Activated T-cell treated with anti-CD3 and anti-CD28 coated beads, Interleukin-2, amount 50 U/mL, for 4 hours (primary cell): ENCODE data around the gene CLEC9A. TPM values are rescaled to one million over a fixed set of nuclear protein-coding genes. Genes with fewer than 3 reads are reported as not detected.

Experiments used
- ATAC-seq, 2 donors: fragments of 200-7000 bp; cut with Tn5 transposase; one replicate each; pipeline ENCODE4 v1.10.0; 2021
- DNase-seq: peaks from one replicate; pipeline ENCODE4 v3.0.0-alpha.2; 2020
- H3K27me3 Mint-ChIP-seq: one replicate; pipeline ENCODE4 v1.8.0; 2021; ENCODE audit warnings: low read depth, mixed read lengths
- H3K36me3 Mint-ChIP-seq: one replicate; pipeline ENCODE4 v1.8.0; 2022; ENCODE audit warnings: mixed read lengths; ENCODE audit not compliant: insufficient read depth
- H3K4me1 Mint-ChIP-seq: one replicate; pipeline ENCODE4 v1.8.0; 2021; ENCODE audit warnings: low read depth, mixed read lengths
- H3K4me3 Mint-ChIP-seq: one replicate; pipeline ENCODE4 v1.8.0; 2021; ENCODE audit warnings: mild to moderate bottlenecking, moderate library complexity, mixed read lengths
- H3K9me3 Mint-ChIP-seq: one replicate; pipeline ENCODE4 v1.8.0; 2021; ENCODE audit warnings: mixed read lengths
- total RNA-seq, 3 donors: library from RNA; stranded (reverse); gene quantifications; one replicate each; pipeline ENCODE4 v1.2.1, GENCODE V29; 2021

Gene CLEC9A
- total RNA-seq, 3 donors from 2014 or later: not detected

DNA sequence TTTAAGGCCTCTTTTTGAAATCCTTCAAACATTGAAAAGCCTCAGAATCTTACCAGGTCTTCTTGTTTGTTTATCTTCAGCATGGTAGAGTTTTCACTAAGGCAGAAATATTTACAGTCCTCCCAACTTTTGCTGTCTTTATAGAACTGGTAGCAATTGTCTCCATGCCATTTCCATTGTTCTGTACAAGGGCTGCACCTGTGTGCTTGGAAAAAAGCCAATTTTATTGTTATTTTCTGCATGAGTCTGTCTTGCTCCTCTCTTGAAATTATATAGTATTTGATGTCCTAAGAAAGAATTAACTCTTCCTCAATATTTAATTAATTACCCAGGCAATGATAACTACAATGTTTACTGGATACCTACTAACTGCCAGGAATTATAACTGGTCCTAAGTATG is 45.0 kb downstream of the CLEC9A start:
- H3K36me3 Mint-ChIP-seq: no peaks in the 10 kb centered on the region
- H3K9me3 Mint-ChIP-seq: no peaks in the 10 kb centered on the region
- DNase-seq (no peak), ATAC-seq (no peak)
- H3K4me3 Mint-ChIP-seq: no peak overlapping the region
- H3K4me1 Mint-ChIP-seq: no peaks in the 10 kb centered on the region
- H3K27me3 Mint-ChIP-seq: peaks cover 18% of the 10 kb centered on the region

DNA sequence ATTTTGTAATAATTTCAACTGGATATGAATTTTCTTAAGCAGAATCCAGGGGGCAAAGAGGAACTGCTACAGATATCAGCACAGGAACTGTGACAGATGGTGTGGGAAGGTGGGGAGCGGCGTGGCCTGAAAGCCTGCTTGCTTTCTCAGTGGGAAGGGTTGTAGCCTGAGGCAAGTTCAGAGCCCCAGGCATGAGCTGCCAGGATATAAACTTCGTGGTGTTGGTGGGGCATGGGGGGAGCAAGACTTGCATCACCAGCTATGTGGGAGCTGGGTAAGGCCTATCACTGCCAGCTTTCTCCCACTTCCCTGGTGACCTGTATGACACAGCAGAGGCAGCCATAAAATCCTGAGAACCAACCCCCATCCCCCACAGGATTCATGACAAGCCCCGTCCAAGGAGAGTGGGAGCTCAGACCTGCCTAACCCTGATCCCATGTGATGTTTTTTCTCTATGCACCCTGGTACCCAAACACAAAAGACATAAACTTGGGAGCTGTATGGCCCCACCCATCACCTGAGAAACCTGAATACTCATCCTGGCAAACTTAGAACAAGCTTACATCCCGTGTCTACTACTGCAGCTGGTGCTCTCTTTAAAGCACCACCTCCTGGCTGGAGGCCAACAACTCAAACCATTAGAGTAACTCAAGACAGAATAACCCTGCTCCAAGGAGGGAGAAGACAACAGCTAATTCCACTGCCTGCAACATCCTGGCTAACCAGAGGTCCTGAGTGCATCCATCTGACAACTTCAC is 51.8 kb downstream of the CLEC9A start:
- peaks cover 33% of the 10 kb centered on the region for H3K27me3 Mint-ChIP-seq

DNA sequence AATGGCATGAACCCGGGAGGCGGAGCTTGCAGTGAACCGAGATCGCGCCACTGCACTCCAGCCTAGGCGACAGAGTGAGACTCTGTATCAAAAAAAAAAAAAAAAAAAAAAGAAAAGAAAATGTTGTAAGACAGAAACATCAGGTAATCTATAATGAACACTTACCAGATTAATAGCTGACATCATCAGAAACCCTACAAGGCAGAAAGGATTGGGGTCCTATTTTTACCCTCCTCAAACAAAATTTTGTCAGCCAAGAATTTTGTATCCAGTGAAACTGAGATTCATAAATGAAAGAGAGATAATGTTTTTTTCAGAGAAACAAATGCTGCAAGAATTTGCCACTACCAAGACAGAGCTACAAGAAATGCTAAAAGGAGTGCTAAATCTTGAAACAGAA is 54.3 kb downstream of the CLEC9A start:
- ATAC-seq (no peak), DNase-seq (no peak)
- no peaks in the 10 kb centered on the region for H3K36me3 Mint-ChIP-seq
- H3K9me3 Mint-ChIP-seq: peaks cover 19% of the 10 kb centered on the region
- H3K4me1 Mint-ChIP-seq: no peaks in the 10 kb centered on the region
- H3K4me3 Mint-ChIP-seq: no peak overlapping the region
- H3K27me3 Mint-ChIP-seq: peaks cover 20% of the 10 kb centered on the region

More for the DNA sequence above, 51.8 kb downstream of the CLEC9A start:
- Mint-ChIP-seq H3K9me3 (peaks cover 19% of the 10 kb centered on the region), H3K36me3 (no peaks in the 10 kb centered on the region), H3K4me3 (no peak overlapping the region), H3K4me1 (no peaks in the 10 kb centered on the region)
- no peak for ATAC-seq
- no peak for DNase-seq

DNA sequence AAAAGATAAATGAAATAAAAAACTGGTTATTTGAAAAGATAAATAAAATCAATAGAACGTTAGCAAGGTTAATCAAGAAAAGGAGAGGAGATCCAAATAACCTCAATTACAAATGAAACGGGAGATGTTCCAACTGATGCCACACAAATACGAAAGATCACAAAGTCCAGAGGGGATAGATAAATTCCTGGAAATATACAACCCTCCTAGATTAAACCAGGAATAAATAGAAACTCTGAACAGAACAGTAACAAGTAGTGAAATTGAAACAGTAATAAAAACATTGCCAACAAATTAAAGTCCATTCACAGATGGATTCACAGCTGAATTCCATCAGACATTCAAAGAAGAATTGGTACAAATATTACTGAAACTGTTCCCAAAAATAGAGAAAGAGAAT is 55.9 kb downstream of the CLEC9A start:
- ATAC-seq (no peak), DNase-seq (no peak)
- H3K4me3 Mint-ChIP-seq: no peak overlapping the region
- H3K36me3 Mint-ChIP-seq: no peaks in the 10 kb centered on the region
- H3K4me1 Mint-ChIP-seq: no peaks in the 10 kb centered on the region
- H3K27me3 Mint-ChIP-seq: peaks cover 17% of the 10 kb centered on the region
- peaks cover 19% of the 10 kb centered on the region for H3K9me3 Mint-ChIP-seq

DNA sequence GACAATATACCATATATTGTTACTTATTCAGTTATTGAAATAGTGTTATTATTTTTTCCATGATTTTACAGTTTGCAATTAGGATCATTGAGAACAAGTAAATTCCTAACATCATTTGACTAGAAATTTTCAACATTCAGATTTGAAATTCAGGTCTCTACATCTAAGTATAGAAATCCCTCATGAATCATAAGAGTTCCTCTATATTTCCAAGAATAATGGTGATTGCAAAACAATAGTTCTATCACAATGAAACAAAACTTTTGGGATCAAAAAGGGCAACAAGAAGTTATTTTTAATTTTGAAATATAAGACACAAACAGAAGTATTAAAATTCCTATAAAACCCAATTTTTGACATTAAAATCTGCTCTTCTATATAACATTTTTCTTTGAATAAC is 57.5 kb downstream of the CLEC9A start:
- ATAC-seq (no peak), DNase-seq (no peak)
- H3K4me3 Mint-ChIP-seq: no peak overlapping the region
- peaks cover 16% of the 10 kb centered on the region for H3K9me3 Mint-ChIP-seq
- peaks cover 8% of the 10 kb centered on the region for H3K27me3 Mint-ChIP-seq
- no peaks in the 10 kb centered on the region for H3K4me1 Mint-ChIP-seq
- no peaks in the 10 kb centered on the region for H3K36me3 Mint-ChIP-seq

DNA sequence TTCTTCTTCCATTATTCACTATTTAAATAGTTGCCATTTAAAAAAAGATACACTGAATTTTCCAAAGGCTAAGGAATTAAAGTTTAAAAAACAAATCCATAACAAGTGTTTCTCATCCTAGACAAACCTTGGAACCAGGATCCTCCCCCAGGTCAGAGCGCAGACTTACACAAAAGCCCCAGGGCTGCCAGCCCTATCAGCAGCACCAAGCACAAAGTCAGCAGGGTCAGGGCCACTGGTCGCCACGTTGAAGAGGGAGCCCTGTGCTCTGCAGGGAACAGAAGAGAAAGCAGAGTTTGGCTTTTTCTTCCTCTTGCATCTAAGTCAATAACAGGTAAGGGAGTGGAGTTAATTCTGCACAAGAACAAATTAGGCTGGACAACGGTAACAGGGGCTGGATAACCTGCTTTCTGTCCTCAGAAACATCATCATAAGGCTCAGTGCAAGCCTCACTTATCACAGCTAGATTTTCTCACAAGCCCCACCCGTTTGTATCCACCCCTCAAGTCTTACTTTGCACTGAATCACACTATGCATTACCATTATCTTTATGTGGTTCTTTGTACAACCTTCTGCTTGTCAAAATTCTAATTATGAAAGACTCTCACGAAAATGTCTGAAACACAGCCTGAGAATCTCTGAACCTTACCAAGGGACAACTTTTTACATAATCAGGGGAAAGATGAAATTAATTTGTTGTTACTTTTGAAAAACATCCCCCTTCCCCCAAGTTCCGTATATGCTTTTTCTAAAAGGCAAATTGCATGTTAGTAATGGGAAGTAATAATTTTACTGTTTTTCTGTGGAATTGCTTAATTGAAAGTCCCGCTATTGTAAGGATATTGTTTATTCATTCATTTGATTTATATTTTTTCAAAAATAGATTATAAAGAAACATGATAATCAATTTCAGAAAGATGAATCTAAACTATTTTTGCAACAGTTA is 58.7 kb downstream of the CLEC9A start:
- no peak for ATAC-seq
- Mint-ChIP-seq H3K9me3 (peaks cover 7% of the 10 kb centered on the region), H3K36me3 (no peaks in the 10 kb centered on the region), H3K4me3 (no peak overlapping the region), H3K27me3 (peaks cover 7% of the 10 kb centered on the region), H3K4me1 (no peaks in the 10 kb centered on the region)
- no peak for DNase-seq

DNA sequence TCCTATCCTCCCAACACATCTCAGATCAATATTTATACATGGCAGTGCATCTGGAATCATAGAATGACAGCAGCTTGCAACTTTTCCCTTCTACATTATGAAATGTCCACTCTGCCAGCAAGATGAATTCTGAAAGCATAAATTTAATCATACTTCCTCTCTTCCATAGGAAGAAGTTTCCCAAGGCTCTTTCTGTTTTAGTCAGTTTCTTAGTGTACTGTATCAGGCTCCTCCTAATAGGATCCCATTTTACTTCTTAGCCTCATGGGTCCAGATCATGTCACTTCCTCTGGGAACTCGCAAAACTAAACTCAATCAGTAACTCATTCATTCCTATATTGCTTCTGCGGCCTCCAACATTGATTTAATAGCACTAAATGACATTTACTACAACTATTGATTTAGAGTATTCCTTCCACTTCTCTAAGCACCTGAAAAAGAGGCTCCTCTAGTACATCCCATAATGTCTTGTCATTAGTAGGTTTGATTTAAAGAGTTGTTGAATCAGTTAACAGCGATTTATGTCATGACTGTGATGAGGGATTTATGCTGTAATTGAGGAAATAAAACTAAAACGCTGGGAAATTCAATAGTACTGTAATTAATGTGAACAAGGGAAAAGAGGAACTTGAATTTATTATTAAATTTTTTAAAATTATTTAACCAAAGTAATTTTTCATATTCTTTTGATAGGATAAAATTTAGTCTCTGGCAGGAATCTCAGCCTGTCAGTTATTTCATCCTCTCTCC is 64.3 kb downstream of the CLEC9A start:
- no peaks in the 10 kb centered on the region for H3K9me3 Mint-ChIP-seq
- no peaks in the 10 kb centered on the region for H3K36me3 Mint-ChIP-seq
- no peak for DNase-seq
- H3K4me3 Mint-ChIP-seq: no peak overlapping the region
- peaks cover 5% of the 10 kb centered on the region for H3K27me3 Mint-ChIP-seq
- ATAC-seq: no peak
- no peaks in the 10 kb centered on the region for H3K4me1 Mint-ChIP-seq

DNA sequence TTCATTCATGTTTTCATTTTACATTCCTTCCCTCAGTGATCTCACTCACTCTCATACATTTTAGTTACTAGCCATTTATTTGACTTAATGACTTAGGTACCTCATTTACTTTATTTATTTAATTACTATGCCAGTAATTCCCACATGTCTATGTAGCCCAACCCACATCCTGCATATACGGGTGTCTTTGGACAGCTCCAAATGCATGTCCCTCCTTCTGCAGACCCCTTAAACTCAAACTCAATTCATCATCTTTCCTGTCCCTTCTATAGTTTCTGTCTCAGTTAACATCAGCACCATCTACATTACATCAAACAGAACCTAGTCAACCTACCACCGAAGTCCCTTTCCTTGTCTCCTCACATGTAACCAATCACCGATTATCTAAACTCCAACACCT is 65.5 kb downstream of the CLEC9A start:
- Mint-ChIP-seq H3K27me3 (peaks cover 3% of the 10 kb centered on the region), H3K9me3 (no peaks in the 10 kb centered on the region), H3K4me1 (no peaks in the 10 kb centered on the region), H3K36me3 (no peaks in the 10 kb centered on the region), H3K4me3 (no peak overlapping the region)
- ATAC-seq (no peak), DNase-seq (no peak)

DNA sequence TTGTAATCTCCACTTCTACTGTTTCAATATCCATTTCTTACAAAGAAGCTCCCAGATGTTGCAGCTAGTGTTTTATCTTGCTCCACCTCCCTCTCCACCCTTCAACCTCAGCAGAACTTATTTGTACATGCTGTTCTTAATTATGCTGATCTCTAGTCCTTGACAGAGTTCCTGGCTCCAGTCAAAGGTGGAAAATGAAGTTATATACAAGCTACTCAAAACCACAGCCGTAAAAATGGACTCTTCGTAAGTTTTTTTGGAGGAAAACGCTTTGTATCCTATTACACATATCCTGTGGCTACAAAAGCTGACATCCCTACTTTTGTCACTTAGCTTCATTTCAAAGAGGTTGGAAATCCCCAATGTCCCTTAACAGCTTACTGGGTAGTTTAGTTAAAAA is 67.0 kb downstream of the CLEC9A start:
- no peaks in the 10 kb centered on the region for H3K9me3 Mint-ChIP-seq
- no peak overlapping the region for H3K4me3 Mint-ChIP-seq

DNA sequence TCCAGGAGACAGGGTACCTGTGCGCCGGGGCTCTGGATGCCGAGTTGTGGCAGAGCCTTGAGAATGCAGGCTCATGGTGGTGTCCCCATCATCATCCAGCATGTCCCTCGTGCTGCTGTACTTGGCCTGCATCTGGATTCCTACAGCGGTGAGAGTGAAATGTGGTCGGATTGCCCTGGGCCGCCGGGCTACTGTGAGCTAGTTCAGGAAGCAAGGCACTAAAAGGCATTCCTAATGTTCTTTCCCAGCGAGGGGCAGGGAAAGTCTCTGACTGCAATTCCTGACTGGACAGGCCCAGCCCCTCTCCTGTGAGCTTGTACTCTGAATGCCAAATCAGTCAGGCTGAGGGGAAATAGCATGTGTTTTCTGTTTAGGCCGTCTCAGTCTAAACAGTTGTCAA is 68.3 kb downstream of the CLEC9A start, which contains the start of gene CLEC1A:
CLEC1A (minus strand) TSS at position 195 of the 400 bp plus-strand sequence; CDS start at position 132, 63 bp downstream.
- H3K9me3 Mint-ChIP-seq: peaks cover 6% of the 10 kb centered on the region
- no peaks in the 10 kb centered on the region for H3K36me3 Mint-ChIP-seq
- ATAC-seq: no peak
- H3K27me3 Mint-ChIP-seq: peaks cover 12% of the 10 kb centered on the region
- H3K4me3 Mint-ChIP-seq: no peak within 1 kb of the TSS
- no peak for DNase-seq
- H3K4me1 Mint-ChIP-seq: no peaks in the 10 kb centered on the region

More for the DNA sequence above, 67.0 kb downstream of the CLEC9A start:
- Mint-ChIP-seq H3K36me3 (no peaks in the 10 kb centered on the region), H3K27me3 (peaks cover 8% of the 10 kb centered on the region), H3K4me1 (no peaks in the 10 kb centered on the region)
- DNase-seq (no peak), ATAC-seq (no peak)

DNA sequence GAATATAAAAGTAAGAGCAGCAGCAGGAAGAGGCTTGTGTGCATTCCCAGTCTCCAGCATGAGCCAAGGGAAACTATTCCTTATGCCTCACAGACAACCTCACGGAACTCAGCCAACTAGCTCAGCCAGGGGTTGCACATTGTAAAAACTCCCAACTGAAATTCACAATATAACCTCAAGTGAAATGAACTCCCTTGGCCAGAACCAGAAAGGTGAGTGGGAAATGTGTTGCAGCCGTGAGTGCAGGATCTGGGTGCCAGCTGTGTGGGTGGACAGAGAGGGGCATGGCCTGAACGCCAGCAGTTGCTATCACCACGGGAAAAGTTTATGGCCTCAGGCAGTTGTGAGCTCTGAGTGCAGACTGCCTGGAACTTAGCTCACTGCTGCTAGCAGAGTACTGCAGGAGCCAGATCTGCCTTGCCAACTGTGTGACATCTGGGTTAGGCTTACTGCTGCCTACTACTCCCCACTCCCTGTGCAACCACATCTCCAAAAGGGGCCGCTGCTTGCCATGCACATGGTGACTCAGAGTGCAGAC is 70.6 kb downstream of the CLEC9A start:
- peaks cover 8% of the 10 kb centered on the region for H3K9me3 Mint-ChIP-seq
- peaks cover 20% of the 10 kb centered on the region for H3K27me3 Mint-ChIP-seq
- H3K4me3 Mint-ChIP-seq: no peak overlapping the region
- ATAC-seq (no peak), DNase-seq (no peak)
- H3K36me3 Mint-ChIP-seq: no peaks in the 10 kb centered on the region
- H3K4me1 Mint-ChIP-seq: no peaks in the 10 kb centered on the region

DNA sequence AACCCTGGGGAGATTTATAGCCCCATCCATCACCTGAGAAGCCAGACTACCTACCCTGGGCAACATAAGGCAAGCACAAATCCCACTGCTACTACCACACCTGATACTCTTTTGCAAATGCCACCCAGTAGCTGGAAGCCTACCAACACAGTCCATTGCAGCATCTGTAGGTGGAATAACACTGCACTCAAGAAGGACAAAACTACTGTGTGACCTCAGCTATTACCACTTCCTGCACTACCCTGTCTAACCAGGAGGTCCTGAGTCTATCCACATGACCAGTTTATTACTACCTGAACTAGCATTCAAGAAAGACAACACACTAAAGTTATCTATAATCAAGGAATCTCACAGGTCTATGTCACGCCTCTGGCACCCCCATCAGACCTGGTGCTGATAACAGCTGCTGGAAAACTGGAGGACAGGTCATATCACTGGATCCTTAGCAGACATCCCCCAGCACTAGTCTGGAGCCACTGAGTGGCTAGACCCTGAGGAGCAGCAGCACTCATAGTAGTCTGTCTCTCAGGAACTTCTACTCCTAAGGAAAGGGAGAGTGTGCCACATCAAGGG is 71.3 kb downstream of the CLEC9A start:
- peaks cover 25% of the 10 kb centered on the region for H3K27me3 Mint-ChIP-seq
- no peak for DNase-seq
- H3K4me3 Mint-ChIP-seq: no peak overlapping the region
- peaks cover 8% of the 10 kb centered on the region for H3K9me3 Mint-ChIP-seq
- ATAC-seq: no peak
- no peaks in the 10 kb centered on the region for H3K36me3 Mint-ChIP-seq
- H3K4me1 Mint-ChIP-seq: no peaks in the 10 kb centered on the region

DNA sequence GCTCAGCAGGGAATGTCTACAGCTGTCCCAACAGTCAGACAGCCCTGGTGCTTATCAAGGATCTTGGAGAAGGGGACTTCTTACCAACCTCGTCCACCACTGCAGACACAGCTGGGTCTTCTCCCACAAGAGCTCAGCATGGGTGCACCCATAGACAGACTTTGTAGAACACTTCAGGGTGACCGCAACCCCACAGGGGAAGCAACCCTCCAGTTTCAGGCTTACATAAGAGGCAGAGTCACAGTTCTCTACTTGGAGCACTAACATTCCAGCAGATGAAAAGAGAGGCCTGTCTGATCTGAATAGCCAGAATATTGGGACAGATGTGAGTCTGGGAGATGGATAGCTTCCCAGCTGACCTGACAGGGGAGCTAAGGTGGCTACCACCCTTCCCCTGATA is 71.8 kb downstream of the CLEC9A start:
- ATAC-seq (no peak), DNase-seq (no peak)
- peaks cover 8% of the 10 kb centered on the region for H3K9me3 Mint-ChIP-seq
- H3K4me3 Mint-ChIP-seq: no peak overlapping the region
- H3K4me1 Mint-ChIP-seq: no peaks in the 10 kb centered on the region
- H3K27me3 Mint-ChIP-seq: peaks cover 30% of the 10 kb centered on the region
- H3K36me3 Mint-ChIP-seq: no peaks in the 10 kb centered on the region
